ENCODE results near the gene IRX1. TPM values are rescaled to one million over a fixed set of nuclear protein-coding genes. Genes with fewer than 3 reads are reported as not detected.

The IRX1 gene
- total and polyA plus RNA-seq, 2 of the 8 experiments (the other 6 are each of a cell fraction or from before 2014, with no cell fraction given) = 2.6 to 3.9 TPM

DNA sequence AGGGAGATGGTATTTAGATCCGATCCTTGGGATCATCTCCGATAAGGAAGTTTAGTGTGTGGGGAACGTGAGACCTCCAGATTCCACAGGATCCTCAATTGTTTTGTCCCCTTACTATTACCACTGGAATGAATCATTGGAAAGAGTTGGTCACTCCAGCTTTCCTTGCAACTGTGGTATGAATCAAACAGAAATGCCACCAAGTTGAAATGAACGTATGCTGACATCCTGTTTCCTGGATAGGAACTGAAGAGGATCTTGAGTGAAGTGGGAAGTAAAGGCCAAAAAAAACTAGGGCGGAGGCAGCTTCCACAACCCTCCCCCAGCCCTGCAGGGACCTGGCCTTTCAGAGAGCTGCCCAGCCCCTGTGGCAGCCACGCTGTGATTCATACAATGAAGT is 23.9 kb downstream of the IRX1 start (continued):
- TF ChIP-seq, protein P1, sequence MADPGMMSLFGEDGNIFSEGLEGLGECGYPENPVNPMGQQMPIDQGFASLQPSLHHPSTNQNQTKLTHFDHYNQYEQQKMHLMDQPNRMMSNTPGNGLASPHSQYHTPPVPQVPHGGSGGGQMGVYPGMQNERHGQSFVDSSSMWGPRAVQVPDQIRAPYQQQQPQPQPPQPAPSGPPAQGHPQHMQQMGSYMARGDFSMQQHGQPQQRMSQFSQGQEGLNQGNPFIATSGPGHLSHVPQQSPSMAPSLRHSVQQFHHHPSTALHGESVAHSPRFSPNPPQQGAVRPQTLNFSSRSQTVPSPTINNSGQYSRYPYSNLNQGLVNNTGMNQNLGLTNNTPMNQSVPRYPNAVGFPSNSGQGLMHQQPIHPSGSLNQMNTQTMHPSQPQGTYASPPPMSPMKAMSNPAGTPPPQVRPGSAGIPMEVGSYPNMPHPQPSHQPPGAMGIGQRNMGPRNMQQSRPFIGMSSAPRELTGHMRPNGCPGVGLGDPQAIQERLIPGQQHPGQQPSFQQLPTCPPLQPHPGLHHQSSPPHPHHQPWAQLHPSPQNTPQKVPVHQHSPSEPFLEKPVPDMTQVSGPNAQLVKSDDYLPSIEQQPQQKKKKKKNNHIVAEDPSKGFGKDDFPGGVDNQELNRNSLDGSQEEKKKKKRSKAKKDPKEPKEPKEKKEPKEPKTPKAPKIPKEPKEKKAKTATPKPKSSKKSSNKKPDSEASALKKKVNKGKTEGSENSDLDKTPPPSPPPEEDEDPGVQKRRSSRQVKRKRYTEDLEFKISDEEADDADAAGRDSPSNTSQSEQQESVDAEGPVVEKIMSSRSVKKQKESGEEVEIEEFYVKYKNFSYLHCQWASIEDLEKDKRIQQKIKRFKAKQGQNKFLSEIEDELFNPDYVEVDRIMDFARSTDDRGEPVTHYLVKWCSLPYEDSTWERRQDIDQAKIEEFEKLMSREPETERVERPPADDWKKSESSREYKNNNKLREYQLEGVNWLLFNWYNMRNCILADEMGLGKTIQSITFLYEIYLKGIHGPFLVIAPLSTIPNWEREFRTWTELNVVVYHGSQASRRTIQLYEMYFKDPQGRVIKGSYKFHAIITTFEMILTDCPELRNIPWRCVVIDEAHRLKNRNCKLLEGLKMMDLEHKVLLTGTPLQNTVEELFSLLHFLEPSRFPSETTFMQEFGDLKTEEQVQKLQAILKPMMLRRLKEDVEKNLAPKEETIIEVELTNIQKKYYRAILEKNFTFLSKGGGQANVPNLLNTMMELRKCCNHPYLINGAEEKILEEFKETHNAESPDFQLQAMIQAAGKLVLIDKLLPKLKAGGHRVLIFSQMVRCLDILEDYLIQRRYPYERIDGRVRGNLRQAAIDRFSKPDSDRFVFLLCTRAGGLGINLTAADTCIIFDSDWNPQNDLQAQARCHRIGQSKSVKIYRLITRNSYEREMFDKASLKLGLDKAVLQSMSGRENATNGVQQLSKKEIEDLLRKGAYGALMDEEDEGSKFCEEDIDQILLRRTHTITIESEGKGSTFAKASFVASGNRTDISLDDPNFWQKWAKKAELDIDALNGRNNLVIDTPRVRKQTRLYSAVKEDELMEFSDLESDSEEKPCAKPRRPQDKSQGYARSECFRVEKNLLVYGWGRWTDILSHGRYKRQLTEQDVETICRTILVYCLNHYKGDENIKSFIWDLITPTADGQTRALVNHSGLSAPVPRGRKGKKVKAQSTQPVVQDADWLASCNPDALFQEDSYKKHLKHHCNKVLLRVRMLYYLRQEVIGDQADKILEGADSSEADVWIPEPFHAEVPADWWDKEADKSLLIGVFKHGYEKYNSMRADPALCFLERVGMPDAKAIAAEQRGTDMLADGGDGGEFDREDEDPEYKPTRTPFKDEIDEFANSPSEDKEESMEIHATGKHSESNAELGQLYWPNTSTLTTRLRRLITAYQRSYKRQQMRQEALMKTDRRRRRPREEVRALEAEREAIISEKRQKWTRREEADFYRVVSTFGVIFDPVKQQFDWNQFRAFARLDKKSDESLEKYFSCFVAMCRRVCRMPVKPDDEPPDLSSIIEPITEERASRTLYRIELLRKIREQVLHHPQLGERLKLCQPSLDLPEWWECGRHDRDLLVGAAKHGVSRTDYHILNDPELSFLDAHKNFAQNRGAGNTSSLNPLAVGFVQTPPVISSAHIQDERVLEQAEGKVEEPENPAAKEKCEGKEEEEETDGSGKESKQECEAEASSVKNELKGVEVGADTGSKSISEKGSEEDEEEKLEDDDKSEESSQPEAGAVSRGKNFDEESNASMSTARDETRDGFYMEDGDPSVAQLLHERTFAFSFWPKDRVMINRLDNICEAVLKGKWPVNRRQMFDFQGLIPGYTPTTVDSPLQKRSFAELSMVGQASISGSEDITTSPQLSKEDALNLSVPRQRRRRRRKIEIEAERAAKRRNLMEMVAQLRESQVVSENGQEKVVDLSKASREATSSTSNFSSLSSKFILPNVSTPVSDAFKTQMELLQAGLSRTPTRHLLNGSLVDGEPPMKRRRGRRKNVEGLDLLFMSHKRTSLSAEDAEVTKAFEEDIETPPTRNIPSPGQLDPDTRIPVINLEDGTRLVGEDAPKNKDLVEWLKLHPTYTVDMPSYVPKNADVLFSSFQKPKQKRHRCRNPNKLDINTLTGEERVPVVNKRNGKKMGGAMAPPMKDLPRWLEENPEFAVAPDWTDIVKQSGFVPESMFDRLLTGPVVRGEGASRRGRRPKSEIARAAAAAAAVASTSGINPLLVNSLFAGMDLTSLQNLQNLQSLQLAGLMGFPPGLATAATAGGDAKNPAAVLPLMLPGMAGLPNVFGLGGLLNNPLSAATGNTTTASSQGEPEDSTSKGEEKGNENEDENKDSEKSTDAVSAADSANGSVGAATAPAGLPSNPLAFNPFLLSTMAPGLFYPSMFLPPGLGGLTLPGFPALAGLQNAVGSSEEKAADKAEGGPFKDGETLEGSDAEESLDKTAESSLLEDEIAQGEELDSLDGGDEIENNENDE (IDR thresholded peaks at IDR 0.05; ENCODE audit: insufficient replicate concordance, low read length) = no peak
- no peak for TF ChIP-seq RNF2 (IDR thresholded peaks at IDR 0.05; ENCODE audit: borderline replicate concordance, low read depth, low read length, missing control alignments, poor library complexity, severe bottlenecking)
- no peak for TF ChIP-seq NRF1 (IDR thresholded peaks at IDR 0.05; ENCODE audit: low read depth, low read length)
- no peak for TF ChIP-seq KDM4A (IDR thresholded peaks at IDR 0.05; ENCODE audit: low read depth, low read length, severe bottlenecking)
- TF ChIP-seq GABPA (IDR thresholded peaks at IDR 0.05; ENCODE audit: borderline replicate concordance, insufficient read depth, low read length) = no peak
- TF ChIP-seq CEBPB (IDR thresholded peaks at IDR 0.05; ENCODE audit: low read depth, low read length) = no peak
- TF ChIP-seq SIX5 (IDR thresholded peaks at IDR 0.05; ENCODE audit: low read depth, low read length) = no peak
- TF ChIP-seq, protein P2, sequence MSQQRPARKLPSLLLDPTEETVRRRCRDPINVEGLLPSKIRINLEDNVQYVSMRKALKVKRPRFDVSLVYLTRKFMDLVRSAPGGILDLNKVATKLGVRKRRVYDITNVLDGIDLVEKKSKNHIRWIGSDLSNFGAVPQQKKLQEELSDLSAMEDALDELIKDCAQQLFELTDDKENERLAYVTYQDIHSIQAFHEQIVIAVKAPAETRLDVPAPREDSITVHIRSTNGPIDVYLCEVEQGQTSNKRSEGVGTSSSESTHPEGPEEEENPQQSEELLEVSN (IDR thresholded peaks at IDR 0.05) = no peak
- TF ChIP-seq, protein P3, sequence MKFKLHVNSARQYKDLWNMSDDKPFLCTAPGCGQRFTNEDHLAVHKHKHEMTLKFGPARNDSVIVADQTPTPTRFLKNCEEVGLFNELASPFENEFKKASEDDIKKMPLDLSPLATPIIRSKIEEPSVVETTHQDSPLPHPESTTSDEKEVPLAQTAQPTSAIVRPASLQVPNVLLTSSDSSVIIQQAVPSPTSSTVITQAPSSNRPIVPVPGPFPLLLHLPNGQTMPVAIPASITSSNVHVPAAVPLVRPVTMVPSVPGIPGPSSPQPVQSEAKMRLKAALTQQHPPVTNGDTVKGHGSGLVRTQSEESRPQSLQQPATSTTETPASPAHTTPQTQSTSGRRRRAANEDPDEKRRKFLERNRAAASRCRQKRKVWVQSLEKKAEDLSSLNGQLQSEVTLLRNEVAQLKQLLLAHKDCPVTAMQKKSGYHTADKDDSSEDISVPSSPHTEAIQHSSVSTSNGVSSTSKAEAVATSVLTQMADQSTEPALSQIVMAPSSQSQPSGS (IDR thresholded peaks at IDR 0.05; ENCODE audit: low read length) = no peak
